Uterus (tissue), 4 donors: ENCODE results near the gene MTF1. TPM values are rescaled to one million over a fixed set of nuclear protein-coding genes. Genes with fewer than 3 reads are reported as not detected.

ENCODE experiments used
- DNase-seq, 2 donors: peaks; one replicate each; pipeline ENCODE4 v3.0.0-alpha.2; 2019 to 2020
- H3K27ac ChIP-seq, 2 donors: fragments of 200-600 bp; sonication (generic); 1 replicate in 1 of 2; 2 replicates in 1 of 2; pipeline ENCODE4 v1.5.1; 2016 to 2018
- H3K27me3 ChIP-seq, 2 donors: fragments of 200-600 bp; sonication (generic); one replicate each; pipeline ENCODE4 v1.5.1; 2018 to 2019; ENCODE audit warnings: control low read depth in 1 of 2
- H3K36me3 ChIP-seq, 2 donors: fragments of 200-600 bp; sonication (generic); one replicate each; pipeline ENCODE4 v1.5.1; 2019; ENCODE audit warnings: control low read depth in 1 of 2
- H3K4me1 ChIP-seq, 2 donors: fragments of 200-600 bp; sonication (generic); one replicate each; pipeline ENCODE4 v1.5.1; 2018 to 2019; ENCODE audit warnings: control low read depth in 1 of 2
- H3K4me3 ChIP-seq, 2 donors: fragments of 200-600 bp; sonication (generic); 1 replicate in 1 of 2; 2 replicates in 1 of 2; pipeline ENCODE4 v1.5.1; 2018 to 2019; ENCODE audit warnings: mild to moderate bottlenecking in 1 of 2
- H3K9me3 ChIP-seq, 2 donors: fragments of 200-600 bp; sonication (generic); one replicate each; pipeline ENCODE4 v1.5.1; 2019; ENCODE audit warnings: control low read depth in 1 of 2
- POLR2A ChIP-seq, 2 donors: fragments of 450-650 bp; IDR thresholded peaks; one replicate each; pipeline ENCODE4 v1.6.1; 2016; ENCODE audit warnings: antibody characterized with exemption in 2 of 2, mild to moderate bottlenecking in 1 of 2, moderate library complexity in 1 of 2
- intact Hi-C: fragments of 100-400 bp; cut with DNase I; formaldehyde crosslinking; loops from one replicate; pipeline ENCODE4 v1.15.1; 2023; ENCODE audit warnings: low total_unique reads
- total RNA-seq, 4 donors: library from RNA; depleted of rRNA in 3 of 4; stranded (reverse); fragments of >200 nt in 3 of 4; gene quantifications; one replicate each; pipeline versions ENCODE4 v1.1.0 to v1.2.4, GENCODE V29; 2014 to 2023
- TF ChIP-seq, protein P1 (sequence below), 4 experiments: fragments of 200-600 bp in 2 of 4; fragments of 450-650 bp in 2 of 4; sonication (generic) in 2 of 4; IDR thresholded peaks; one replicate each; pipeline ENCODE4 v1.5.1; 2016 to 2019; ENCODE audit warnings: antibody characterized with exemption in 4 of 4, mild to moderate bottlenecking in 2 of 4, moderate library complexity in 1 of 4
- donor health status: DM: yes; HTN: yes; CAD: no.

MTF1 gene
- total RNA-seq, 4 donors from 2014 or later: 1.5 to 20.5 (median 4.8) TPM

DNA sequence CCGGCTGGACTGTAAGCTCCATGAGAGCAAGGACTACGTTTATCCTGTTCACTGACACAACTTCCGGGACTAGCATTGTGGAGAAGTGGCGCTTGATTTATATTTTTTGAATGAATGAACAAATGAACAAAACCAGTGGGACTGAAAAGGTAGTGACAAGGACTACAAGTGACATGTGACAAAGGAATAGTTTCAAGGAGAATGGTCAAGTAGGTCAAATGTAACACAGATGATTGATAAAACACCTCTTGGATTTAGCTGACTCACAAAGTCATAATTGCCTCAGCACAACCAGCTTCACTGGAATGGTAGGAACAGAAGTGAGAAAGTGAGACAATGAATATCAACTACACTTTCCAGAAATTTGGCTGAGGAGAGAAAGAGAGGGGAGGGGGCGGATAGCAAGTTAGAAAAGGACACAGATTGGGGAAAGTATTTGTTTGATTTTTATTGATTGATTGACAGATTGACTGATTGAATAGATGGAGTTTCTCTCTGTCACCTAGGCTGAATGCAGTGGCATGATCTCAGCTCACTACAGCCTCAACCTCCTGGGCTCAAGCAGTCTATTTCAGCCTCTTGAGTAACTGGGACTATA, 14.2 kb downstream of the MTF1 start:
- TF ChIP-seq, protein P1, sequence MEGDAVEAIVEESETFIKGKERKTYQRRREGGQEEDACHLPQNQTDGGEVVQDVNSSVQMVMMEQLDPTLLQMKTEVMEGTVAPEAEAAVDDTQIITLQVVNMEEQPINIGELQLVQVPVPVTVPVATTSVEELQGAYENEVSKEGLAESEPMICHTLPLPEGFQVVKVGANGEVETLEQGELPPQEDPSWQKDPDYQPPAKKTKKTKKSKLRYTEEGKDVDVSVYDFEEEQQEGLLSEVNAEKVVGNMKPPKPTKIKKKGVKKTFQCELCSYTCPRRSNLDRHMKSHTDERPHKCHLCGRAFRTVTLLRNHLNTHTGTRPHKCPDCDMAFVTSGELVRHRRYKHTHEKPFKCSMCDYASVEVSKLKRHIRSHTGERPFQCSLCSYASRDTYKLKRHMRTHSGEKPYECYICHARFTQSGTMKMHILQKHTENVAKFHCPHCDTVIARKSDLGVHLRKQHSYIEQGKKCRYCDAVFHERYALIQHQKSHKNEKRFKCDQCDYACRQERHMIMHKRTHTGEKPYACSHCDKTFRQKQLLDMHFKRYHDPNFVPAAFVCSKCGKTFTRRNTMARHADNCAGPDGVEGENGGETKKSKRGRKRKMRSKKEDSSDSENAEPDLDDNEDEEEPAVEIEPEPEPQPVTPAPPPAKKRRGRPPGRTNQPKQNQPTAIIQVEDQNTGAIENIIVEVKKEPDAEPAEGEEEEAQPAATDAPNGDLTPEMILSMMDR (IDR thresholded peaks at IDR 0.05): no peak
- no peak for TF ChIP-seq POLR2A (IDR thresholded peaks at IDR 0.05)
- H3K9me3 ChIP-seq: no peaks in the 10 kb centered on the region
- intact Hi-C loops: no loop called here
- no peak overlapping the region for H3K27ac ChIP-seq
- DNase-seq: no peak
- H3K4me1 ChIP-seq: no peaks in the 10 kb centered on the region
- no peaks in the 10 kb centered on the region for H3K36me3 ChIP-seq
- no peaks in the 10 kb centered on the region for H3K27me3 ChIP-seq
- no peak overlapping the region for H3K4me3 ChIP-seq

DNA sequence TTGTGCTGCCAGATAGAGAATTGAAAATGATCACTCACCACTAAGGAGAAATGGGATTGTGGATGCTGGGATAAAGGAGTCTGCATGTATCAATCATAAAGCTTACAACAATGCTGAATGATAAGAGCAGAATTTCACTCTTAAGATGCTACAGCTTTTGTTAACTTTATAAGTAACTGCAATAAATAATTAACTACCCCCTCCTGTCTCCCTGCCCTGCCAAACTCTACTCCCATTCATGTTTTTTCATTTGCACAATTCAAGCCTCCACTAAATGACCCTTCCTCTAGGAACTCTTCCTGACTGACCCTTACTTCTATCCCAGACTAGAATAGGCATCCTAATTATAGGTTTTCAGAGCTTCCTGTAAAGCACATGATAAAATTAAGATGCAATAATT, 14.9 kb downstream of the MTF1 start:
- no peak overlapping the region for H3K4me3 ChIP-seq

DNA sequence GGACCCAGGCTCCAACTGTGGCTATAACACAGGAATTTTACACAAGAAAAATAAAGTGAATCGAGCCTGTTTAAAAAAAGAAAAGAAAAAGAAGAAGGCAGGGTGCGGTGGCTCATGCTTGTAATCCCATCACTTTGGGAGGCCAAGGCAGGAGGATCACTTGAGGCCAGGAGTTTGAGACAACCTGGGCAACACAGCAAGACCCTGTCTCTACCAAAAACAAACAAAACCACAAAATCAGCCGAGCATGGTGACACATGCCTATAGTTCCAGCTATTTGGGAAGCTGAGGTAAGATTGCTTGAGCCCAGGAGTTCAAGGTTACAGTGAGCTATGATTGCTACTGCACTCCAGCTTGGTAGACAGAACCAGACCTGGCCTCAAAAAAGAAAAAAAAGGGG, 17.7 kb downstream of the MTF1 start:
- TF ChIP-seq, protein P1 (IDR thresholded peaks at IDR 0.05): no peak
- TF ChIP-seq POLR2A (IDR thresholded peaks at IDR 0.05): no peak
- intact Hi-C loops: no loop called here
- DNase-seq: no peak
- Histone ChIP-seq H3K9me3 (no peaks in the 10 kb centered on the region), H3K27me3 (no peaks in the 10 kb centered on the region), H3K4me3 (no peak overlapping the region), H3K4me1 (no peaks in the 10 kb centered on the region), H3K36me3 (no peaks in the 10 kb centered on the region), H3K27ac (no peak overlapping the region)

More for the DNA sequence above, 14.9 kb downstream of the MTF1 start:
- Histone ChIP-seq H3K27ac (no peak overlapping the region), H3K36me3 (no peaks in the 10 kb centered on the region), H3K4me1 (no peaks in the 10 kb centered on the region), H3K9me3 (no peaks in the 10 kb centered on the region), H3K27me3 (no peaks in the 10 kb centered on the region)
- intact Hi-C loops: no loop called here
- TF ChIP-seq, protein P1 (IDR thresholded peaks at IDR 0.05): no peak
- TF ChIP-seq POLR2A (IDR thresholded peaks at IDR 0.05): no peak
- no peak for DNase-seq

DNA sequence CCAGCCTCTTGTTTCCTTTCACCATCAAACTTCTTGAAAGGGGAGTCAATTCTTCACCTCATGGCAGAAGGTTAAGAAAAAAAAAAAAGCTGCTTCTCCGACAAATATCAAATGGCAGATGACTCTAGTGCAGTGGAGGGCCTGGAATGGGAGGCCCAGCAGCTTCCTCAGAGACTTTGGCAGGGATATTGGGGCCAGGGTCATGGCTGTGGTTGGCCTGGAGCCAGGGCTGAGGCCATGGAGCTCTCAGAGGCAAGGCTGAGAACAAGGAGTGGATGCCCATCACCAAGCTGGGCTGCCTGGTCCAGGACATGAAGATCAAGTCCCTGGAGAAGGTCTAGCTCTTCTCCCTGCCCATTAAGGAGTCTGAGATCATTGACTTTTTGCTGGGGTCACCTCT, 18.7 kb downstream of the MTF1 start:
- no peak overlapping the region for H3K27ac ChIP-seq
- no peak for TF ChIP-seq POLR2A (IDR thresholded peaks at IDR 0.05)
- TF ChIP-seq, protein P1 (IDR thresholded peaks at IDR 0.05): no peak
- no peaks in the 10 kb centered on the region for H3K27me3 ChIP-seq
- no peaks in the 10 kb centered on the region for H3K36me3 ChIP-seq
- no peaks in the 10 kb centered on the region for H3K9me3 ChIP-seq
- DNase-seq: no peak
- intact Hi-C loops: no loop called here
- H3K4me3 ChIP-seq: no peak overlapping the region
- no peaks in the 10 kb centered on the region for H3K4me1 ChIP-seq

DNA sequence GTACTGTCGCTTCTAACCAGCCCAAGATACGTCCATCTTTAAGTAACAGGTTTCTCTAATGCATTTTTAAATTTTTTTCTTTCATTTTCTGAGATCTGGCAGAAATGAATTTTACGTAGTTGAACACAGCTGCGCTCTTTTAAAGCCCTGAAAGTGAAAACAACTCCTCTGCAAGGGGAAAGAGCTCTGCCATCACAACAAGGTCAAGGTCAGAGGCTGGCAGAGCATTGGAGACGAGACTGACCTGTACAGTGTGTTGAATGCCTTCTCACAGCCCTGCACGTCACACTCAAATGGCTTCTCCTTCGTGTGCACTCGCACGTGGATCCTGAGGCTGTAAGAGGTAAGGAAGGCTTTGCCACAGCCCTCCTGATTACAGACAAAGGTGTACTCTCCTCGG, 19.7 kb downstream of the MTF1 start:
- Histone ChIP-seq H3K27ac (no peak overlapping the region), H3K4me3 (no peak overlapping the region), H3K9me3 (no peaks in the 10 kb centered on the region), H3K36me3 (no peaks in the 10 kb centered on the region), H3K27me3 (no peaks in the 10 kb centered on the region), H3K4me1 (no peaks in the 10 kb centered on the region)
- intact Hi-C loops: no loop called here
- no peak for DNase-seq
- no peak for TF ChIP-seq POLR2A (IDR thresholded peaks at IDR 0.05)
- TF ChIP-seq, protein P1 (IDR thresholded peaks at IDR 0.05): no peak
